Skeletal muscle satellite cell (primary cell): ENCODE results near the gene RTN4R.

Experiments
- H3K27me3 ChIP-seq: 2 replicates; pipeline ENCODE4 v1.7.0; 2013; ENCODE audit warnings: low read length; ENCODE audit not compliant: control insufficient read depth, insufficient read depth
- H3K36me3 ChIP-seq: 2 replicates; pipeline ENCODE4 v1.7.0; 2013; ENCODE audit warnings: mild to moderate bottlenecking, control low read depth, low read length; ENCODE audit not compliant: insufficient read depth
- H3K4me1 ChIP-seq: 2 replicates; pipeline ENCODE4 v1.7.0; 2013; ENCODE audit warnings: low read length; ENCODE audit not compliant: control insufficient read depth, insufficient read depth
- H3K4me2 ChIP-seq: 2 replicates; pipeline ENCODE4 v1.7.0; 2013; ENCODE audit warnings: mild to moderate bottlenecking, low read length
- H3K4me3 ChIP-seq: 2 replicates; pipeline ENCODE4 v1.7.0; 2013; ENCODE audit warnings: low read length
- H3K9ac ChIP-seq: 2 replicates; pipeline ENCODE4 v1.7.0; 2013; ENCODE audit warnings: mild to moderate bottlenecking, low read depth, low read length, moderate library complexity
- H3K9me3 ChIP-seq: replicated peaks from 2 replicates; pipeline ENCODE4 v1.7.0; 2013; ENCODE audit warnings: mild to moderate bottlenecking, control low read depth, low read length

The RTN4R gene

DNA sequence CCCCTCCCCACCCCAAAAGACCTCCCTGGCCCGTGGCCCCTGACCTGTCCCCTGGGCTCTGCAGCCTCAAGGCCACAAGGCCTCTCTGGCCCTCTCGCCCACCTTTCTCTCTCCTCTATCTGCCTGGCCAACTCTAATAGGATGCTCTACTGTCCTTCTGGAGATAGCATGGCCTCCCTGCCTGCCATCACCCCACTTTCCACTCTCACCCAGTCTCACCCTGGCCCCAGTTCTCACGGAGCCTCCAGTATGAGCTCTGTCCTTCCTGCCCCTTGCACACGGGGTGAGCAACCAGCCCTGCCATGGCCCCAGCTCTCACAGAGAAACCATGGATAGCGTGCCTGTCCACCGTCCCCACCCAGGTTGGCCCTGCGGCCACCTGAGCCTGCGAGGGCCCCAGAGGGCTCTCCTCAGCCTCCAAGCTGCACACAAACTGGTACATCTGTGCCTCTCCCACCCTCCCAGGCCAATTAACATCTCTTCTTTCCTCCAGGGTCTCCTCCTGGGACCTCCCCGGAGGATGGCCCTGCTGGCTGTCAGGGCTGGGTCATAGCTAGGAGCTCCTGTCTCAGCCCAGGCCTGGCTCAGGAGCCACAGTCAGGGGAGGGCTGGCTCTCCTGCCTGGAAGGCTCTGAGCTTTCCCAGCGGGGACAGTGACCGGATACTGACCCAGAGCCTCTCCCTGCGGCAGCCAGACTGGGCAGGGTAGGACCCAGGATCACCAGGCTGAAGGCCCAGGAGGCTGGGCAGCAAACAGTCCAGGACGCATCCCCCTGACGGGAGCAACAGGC lies 22.3 kb downstream of the RTN4R start:
- Histone ChIP-seq H3K4me2 (no peak overlapping the region), H3K36me3 (no peaks in the 10 kb centered on the region), H3K4me3 (no peak overlapping the region), H3K9ac (no peak overlapping the region), H3K4me1 (peaks cover 30% of the 10 kb centered on the region), H3K27me3 (peaks cover 22% of the 10 kb centered on the region), H3K9me3 (no peaks in the 10 kb centered on the region)

DNA sequence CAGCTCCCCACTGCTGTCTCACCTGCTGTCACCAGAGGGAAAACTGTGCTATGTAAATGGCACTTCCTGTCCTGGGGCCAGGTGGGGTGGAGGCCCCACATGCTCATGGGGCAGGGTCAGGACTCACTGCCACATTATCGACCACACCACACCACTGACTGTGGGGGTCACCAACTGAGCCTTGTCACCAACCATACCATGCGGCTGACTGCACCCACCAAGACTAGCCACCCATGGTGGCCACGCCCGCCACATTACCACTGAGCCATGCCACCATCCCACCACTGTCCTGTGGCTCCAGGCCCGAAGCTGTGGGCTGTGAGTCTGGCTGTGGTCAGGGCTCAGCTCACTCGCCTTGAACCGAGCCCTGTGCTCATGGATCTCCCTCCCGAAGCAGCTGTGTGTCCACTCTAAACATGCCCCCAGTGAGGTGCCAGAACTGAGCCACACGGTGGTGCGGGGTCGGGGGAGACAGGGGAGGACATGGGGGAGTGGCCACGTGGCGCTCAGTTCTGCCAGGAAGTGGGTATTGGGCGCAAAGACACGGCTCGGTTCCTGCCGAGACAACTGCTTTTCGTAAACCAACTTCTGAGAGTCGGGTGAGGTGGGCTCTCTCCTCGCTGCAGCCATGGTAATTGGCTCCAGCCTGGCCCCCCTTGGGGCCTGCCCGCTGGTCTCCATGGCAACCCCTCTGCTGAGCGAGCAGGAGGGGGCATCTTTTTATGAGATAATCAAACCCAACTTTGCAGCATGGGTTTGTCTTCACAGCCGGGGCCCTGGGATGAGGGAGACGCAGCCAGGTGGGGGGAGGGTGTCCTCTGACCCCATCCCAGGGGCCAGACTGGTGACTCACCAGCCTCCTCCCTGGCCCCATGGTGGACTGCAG lies 23.2 kb downstream of the RTN4R start:
- no peak overlapping the region for H3K9ac ChIP-seq
- no peaks in the 10 kb centered on the region for H3K9me3 ChIP-seq
- H3K4me2 ChIP-seq = no peak overlapping the region
- H3K4me1 ChIP-seq = peaks cover 27% of the 10 kb centered on the region
- no peaks in the 10 kb centered on the region for H3K36me3 ChIP-seq
- H3K27me3 ChIP-seq = peaks cover 14% of the 10 kb centered on the region
- H3K4me3 ChIP-seq = no peak overlapping the region

DNA sequence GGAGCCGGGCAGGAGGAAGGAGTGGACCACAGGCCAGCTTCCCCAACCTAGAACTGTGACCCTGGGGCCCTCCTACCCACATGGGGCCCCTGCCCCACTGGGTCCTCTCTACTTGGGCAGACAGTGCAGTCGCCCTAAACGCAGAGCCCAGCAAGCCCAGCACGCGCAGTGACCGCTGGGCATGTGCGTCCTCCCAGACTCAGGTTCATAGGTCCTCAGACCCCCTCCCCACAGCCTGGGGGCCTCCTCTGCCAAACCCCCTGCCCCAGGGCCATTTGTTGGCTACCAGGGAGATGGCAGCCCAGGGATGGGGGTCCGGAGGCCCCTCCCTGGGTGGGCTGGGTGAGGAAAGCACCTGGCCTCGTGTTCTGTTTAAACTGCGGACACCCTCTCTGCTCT lies 23.9 kb downstream of the RTN4R start:
- H3K4me1 ChIP-seq = peaks cover 24% of the 10 kb centered on the region
- H3K36me3 ChIP-seq = no peaks in the 10 kb centered on the region
- no peaks in the 10 kb centered on the region for H3K9me3 ChIP-seq
- no peak overlapping the region for H3K9ac ChIP-seq
- no peak overlapping the region for H3K4me3 ChIP-seq
- H3K4me2 ChIP-seq = no peak overlapping the region
- peaks cover 7% of the 10 kb centered on the region for H3K27me3 ChIP-seq

DNA sequence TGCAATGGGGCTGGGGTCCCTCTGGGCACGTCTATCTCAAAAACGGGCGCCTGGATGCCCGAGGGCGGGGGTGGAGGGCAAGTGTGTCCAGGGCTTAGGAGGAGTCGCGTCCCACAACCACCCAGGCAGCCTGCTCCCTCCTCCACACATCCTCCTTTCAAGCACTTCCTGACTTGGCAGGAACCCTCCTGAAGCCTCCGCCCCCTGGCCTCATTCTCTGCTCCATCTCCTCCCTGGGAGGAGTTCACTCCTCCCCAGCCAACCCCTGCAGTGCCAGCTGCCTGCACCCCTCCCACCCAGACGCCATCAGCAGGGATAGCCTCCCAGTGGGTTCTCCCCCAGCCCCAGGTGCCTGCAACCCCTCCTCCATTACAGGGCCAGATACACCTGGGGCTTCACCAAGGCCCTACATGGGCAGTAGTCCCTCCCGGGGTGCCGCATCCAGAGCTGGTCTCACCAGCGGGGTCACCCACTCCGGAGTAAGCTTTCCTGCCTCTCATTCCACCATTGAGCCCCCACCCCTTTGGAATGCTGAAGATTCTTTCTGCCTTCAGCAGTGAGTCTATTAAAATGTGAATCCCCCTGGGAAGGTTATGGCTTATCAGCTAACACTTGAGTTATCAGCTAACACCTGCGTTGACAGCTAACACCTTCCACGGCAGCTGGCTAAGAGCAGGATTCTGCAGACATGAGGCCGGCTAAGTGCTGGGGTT lies 24.4 kb downstream of the RTN4R start:
- H3K36me3 ChIP-seq = no peaks in the 10 kb centered on the region
- peaks cover 1% of the 10 kb centered on the region for H3K27me3 ChIP-seq
- peak overlapping the region; percentile 63 for H3K4me2 ChIP-seq
- no peaks in the 10 kb centered on the region for H3K9me3 ChIP-seq
- H3K4me3 ChIP-seq = peak overlapping the region; percentile 45
- H3K4me1 ChIP-seq = peaks cover 24% of the 10 kb centered on the region
- H3K9ac ChIP-seq = no peak overlapping the region

DNA sequence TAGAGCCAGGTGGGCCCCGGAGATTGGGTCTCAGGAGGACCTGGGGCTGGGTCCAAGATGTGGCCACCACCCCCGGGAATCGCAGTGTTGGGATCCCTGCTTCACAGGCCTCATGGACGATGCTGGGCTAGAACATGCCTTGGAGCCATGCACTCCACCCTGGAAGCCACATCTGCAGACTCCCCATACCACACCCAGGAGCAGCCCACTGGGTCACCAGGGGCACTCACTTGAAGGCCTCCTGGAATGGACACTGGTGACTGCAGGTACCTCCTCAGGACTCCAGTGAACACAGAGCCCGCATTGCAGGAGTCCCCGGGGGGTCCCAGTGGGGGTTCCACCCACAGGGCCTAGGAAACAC lies 25.0 kb downstream of the RTN4R start:
- H3K36me3 ChIP-seq = no peaks in the 10 kb centered on the region
- H3K9ac ChIP-seq = no peak overlapping the region

DNA sequence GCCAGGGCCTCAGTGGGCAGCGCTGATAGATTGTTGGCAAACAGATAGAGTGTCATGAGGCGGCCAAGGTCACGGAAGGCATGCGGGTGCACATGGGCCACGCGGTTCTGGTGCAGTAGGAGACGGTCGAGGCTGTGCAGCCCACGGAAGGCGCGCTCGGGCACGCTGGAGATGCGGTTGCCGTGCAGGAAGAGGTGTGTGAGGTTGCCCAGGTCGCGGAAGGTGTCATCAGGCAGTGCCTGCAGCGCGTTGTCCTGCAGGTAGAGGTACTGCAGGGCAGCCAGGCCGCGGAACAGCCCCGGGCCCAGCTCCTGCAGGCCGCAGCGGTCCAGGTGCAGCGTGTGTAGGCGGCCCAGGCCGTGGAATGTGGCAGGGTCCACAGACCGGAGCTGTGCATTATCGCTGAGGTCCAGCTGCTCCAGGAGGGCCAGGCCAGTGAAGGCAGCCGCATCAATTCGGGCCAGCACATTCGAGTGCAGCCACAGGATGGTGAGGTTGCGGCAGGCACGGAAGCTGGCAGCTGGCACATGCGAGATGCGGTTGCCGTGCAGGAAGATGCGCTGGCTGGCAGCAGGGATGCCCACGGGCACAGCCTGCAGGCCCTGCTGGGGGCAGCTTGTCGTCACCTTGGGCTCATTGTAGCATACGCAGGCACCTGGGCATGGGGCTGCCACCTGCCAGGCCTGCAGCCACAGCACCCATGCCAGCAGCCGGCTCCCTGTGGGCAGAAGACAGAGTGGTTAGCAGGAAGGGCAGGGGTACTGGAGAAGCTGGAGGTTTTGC lies 25.5 kb downstream of the RTN4R start:
- Histone ChIP-seq H3K27me3 (no peaks in the 10 kb centered on the region), H3K36me3 (no peaks in the 10 kb centered on the region), H3K9ac (no peak overlapping the region), H3K4me3 (no peak overlapping the region), H3K4me2 (no peak overlapping the region), H3K9me3 (no peaks in the 10 kb centered on the region), H3K4me1 (peaks cover 24% of the 10 kb centered on the region)

More for the DNA sequence above, 25.0 kb downstream of the RTN4R start:
- no peaks in the 10 kb centered on the region for H3K9me3 ChIP-seq
- peaks cover 24% of the 10 kb centered on the region for H3K4me1 ChIP-seq
- no peaks in the 10 kb centered on the region for H3K27me3 ChIP-seq
- H3K4me2 ChIP-seq = peak overlapping the region; percentile 63
- H3K4me3 ChIP-seq = peak overlapping the region; percentile 45

DNA sequence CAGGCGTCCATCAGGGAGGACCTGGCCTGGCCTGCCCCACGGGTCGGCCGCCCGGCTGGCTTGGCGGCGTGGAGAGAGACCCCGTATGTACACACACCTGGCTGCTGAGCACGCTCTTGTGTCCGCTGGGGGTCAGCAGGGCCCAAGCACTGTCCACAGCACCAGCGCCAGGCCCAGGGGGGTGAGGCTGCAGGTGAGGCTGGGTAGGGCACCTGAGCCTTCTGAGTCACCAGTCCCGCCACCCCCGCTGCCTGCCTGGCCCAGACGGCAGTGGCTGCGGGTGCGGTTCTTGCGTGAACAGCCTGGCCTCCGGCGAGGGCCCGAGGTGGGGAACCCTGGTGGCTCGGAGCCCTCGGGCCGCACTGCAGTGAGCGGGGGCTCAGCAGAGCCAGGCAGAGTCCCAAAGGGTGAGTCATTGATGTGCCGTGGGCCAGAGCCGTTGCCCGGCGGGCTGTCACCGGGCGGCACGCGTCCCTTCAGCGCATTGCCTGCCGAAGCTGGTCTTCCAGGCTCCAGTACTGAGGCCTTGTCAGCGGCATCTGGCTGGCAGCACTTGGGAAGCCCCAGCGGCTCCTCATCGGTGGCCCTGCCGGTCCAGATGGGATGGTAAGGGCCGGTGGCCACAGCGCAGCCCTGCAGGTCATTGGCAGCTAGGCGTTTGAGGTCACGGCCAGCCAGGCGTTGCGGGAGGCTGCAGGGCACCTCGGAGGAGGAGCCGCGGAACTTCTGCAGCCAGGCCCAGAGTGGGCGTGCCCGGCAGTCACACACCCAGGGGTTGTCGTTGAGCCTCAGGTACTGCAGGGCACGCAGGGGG lies 26.3 kb downstream of the RTN4R start:
- Histone ChIP-seq H3K9me3 (no peaks in the 10 kb centered on the region), H3K4me1 (peaks cover 21% of the 10 kb centered on the region), H3K4me2 (peak overlapping the region; percentile 33), H3K27me3 (no peaks in the 10 kb centered on the region), H3K4me3 (no peak overlapping the region), H3K9ac (no peak overlapping the region), H3K36me3 (no peaks in the 10 kb centered on the region)

DNA sequence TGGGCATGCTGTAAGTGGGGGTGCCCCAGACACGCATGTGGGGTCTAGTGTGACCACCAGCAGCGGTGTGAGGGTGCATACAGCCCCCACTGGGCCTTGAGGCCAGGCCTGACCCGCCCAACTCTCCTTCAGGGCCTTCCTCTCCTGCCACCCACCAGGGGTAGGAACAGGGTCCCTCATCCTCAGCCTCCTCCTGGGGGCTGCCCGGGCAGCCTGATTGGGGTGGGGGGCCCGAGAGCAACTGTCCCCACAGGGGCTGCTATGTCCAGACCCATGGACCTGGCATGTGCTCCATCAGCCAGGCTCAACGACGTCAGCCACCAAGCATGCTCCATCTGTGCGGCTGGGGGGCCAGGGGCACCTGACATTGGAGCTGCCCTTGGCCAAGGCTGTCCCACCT lies 27.2 kb downstream of the RTN4R start:
- H3K4me1 ChIP-seq = peaks cover 17% of the 10 kb centered on the region

DNA sequence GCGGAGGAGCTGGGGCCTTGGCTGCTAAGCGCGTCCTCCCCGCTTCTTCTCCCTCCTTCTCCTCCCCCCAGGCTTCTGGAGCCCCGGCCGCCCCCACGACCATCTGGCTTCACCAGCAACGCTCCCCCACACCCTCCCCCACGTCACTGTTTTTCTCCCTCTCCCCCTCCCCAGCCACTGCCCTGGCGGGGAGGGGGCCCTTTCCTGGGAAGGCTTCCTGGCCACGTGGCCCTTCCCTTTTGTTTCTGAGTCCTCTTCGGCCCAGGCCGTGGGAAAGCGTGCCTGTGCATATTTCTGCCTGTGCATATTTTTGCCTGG lies 27.7 kb downstream of the RTN4R start:
- Histone ChIP-seq H3K27me3 (peaks cover 3% of the 10 kb centered on the region), H3K4me2 (no peak overlapping the region), H3K4me1 (peaks cover 17% of the 10 kb centered on the region), H3K36me3 (no peaks in the 10 kb centered on the region), H3K4me3 (no peak overlapping the region), H3K9ac (no peak overlapping the region), H3K9me3 (no peaks in the 10 kb centered on the region)

More for the DNA sequence above, 27.2 kb downstream of the RTN4R start:
- H3K9me3 ChIP-seq = no peaks in the 10 kb centered on the region
- H3K36me3 ChIP-seq = no peaks in the 10 kb centered on the region
- H3K4me2 ChIP-seq = no peak overlapping the region
- no peak overlapping the region for H3K9ac ChIP-seq
- H3K4me3 ChIP-seq = no peak overlapping the region
- H3K27me3 ChIP-seq = no peaks in the 10 kb centered on the region

DNA sequence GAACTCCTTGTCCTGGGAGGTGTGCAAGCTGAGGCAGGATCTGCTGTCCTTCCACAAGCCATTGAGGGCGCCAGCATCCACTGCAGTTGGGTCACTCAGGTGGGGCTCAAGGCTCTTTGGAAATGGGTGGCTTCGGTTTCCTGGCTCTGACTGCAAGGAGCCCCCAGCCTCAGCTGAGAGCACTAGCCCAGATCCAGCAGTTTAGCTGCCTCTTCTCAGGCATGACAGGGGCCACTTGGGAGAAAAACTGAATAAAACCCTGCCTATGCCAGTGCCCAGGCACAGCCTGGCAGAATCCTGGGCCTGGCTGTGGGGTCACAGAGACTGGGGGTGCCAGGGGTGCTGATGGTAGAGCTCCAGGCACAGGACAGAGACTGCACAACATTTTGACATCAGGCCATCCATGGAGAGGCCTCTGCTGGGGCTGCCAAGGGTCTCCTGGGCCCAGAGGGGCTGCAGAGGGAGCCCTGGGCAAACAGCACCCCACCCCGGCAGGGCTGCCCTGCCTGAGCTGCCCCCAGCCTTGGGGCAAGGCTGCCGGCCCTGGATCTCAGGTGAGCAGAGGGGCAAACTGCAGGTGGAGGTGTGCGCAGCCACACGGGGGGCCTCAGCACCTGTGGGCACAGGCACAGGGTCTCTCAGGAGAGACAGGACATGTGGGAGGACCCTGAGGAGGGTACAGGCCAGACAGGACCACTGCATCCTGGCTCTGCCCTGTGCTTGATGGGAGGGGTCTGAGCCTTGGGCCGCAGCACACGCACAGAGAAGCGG lies 28.3 kb downstream of the RTN4R start:
- Histone ChIP-seq H3K4me1 (peaks cover 17% of the 10 kb centered on the region), H3K36me3 (no peaks in the 10 kb centered on the region), H3K9me3 (no peaks in the 10 kb centered on the region), H3K27me3 (peaks cover 8% of the 10 kb centered on the region), H3K9ac (no peak overlapping the region), H3K4me3 (no peak overlapping the region), H3K4me2 (no peak overlapping the region)
